DMS79 treated with DMSO at 0.1 percent for 48 hours (cell line): ENCODE measurements around the gene TMEM218.

ENCODE experiments used
- DNase-seq: peaks from one replicate; lab custom pipeline; 2025; lab: John Stamatoyannopoulos, UW

TMEM218 gene

DNA sequence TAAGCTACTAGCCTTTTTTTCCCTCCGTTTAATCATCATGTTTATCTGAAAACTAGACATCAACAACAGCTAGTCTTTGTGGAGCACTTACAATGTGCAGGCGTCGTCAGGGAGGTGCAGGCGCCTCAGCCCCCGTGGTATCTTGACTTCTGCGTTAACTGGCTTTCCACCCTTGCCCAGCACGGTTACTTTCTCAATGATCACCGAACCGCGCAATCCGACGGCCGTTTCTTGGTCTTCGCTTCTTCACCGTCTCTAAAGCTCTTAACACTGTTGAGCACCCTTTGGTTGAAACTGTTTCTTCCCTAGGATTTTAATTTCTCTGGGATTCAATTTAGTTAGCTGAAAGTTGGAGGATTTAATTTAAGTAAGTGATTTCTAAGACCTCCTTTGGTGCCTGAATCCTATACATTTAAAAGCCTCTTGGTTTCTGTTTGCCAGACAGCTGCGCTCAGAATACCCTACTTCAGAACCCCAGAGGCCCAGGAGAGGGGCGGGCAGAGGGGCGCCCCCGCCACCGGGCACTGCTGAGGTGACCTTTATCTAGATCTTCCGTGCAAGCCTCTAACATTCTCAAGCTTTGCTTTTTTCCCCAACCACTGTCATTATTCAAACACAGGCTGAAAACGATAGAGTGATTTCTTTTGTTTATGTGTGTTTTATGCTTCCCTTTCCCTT is 18.0 kb upstream of the TMEM218 start:
- DNase-seq, result peak; percentile 38

DNA sequence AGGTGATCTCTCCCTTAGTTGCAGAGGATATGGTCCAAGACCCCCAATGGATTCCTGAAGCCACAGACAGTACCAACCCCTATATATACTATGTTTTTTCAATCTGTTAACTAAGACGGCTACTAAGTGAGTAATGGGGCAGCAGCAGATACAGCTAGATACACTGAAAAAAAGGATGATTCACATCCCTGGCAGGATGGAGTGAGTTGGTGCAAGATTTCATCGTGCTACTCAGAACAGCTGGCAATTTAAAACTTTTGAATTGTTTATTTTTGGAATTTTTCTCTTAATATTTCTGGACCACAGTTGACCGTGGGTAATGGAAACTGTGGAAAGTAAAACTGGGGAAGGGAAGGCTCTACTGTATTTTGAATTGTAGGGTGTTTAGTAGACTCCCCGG is 17.0 kb upstream of the TMEM218 start:
- DNase-seq, result no peak

- DNase-seq, result no peak
Observed at GRCh38 chr11:125124618-125124992, 13.2 kb upstream of the TMEM218 start.

GRCh38 chr11:125123947-125124617 is 12.7 kb upstream of the TMEM218 start:
- peak; percentile 66 for DNase-seq

- no peak for DNase-seq
Observed at GRCh38 chr11:125123194-125123946, 11.9 kb upstream of the TMEM218 start.

- DNase-seq, result no peak
Observed at GRCh38 chr11:125117429-125117828, 6.0 kb upstream of the TMEM218 start.

- no peak for DNase-seq
Observed at GRCh38 chr11:125114518-125114917, 3.1 kb upstream of the TMEM218 start.

GRCh38 chr11:125112208-125112604 is 780 bp upstream of the TMEM218 start:
- DNase-seq, result no peak

DNA sequence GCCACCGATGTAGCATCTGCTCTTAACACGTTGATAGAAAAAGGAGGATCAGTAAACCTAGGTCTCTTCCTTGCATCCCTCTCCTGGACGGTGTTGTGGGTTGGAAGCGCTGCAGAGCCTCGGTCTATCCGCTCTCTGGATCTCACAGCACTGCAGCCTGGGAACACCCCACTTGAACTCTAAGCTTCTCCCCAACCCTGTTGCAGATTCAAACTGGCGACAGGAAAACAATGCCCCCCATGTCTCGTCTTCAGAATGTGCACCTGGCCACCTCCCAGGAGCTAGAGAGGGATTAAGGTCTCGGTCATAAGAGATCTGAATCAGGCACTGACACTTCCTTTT is 454 bp downstream of the TMEM218 start:
- DNase-seq, result peak; percentile 77

GRCh38 chr11:125110506-125110905 is 920 bp downstream of the TMEM218 start:
- peak; percentile 24 for DNase-seq

- no peak for DNase-seq
Observed at GRCh38 chr11:125108469-125108868, 3.0 kb downstream of the TMEM218 start.

DNA sequence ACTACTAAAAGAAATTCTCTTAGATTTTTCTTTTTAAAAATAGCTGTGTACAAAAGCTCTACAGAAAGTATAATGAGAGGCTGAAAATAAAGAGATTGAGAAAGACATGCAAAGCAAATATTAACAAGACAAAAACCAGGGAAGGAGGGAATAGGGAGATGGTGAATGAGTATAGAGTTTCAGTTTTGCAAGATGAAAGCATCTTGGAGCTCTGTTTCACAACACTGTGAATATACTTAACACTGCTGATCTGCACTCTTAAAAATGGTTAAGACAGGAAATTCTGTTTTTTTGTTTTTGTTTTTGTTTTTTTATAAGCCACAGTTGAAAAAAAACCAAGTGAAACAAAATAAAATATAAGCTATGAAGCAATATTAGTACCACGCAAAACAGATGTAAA is 5.5 kb downstream of the TMEM218 start:
- DNase-seq, result no peak

GRCh38 chr11:125102510-125102909 is 8.9 kb downstream of the TMEM218 start:
- no peak for DNase-seq

DNA sequence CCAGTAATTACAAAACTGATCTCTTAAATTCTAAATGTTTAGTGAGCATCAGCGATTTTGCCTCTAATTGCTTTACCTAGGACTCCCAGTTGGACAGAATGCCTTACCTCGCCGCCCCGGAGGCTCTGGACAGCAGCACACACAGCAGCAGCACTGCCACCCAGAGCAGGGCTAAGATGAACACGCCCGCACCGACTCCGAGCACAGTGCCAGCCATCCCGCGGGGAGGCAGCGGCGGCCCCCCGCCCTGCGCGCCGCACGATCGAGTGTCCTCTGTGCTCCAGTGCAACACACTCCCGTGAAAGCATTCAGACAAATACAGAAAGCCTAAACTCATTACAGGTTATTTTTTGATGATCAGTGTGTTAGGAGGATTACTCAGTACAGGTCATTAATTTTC is 9.4 kb downstream of the TMEM218 start:
- no peak for DNase-seq

DNA sequence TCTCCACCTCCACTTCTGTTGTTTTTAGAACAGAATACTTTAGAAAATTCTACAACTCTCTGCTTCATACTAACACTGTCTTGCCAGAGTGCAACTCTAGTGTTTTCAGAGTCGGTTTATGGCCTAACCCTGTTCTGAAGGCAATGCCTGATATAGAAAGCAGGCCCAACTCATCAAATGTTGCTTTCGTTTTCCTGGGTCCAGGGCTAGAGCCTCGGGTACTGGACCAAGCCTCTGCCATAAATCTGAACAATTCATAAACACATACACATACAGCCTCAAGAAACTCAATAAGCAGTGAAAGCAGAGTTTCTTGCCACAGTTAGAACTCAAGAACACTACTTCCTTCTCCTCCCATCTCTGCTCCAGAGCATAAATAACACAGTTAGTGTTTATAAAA is 9.8 kb downstream of the TMEM218 start:
- DNase-seq, result no peak

- no peak for DNase-seq
Observed at GRCh38 chr11:125100136-125100535, 11.3 kb downstream of the TMEM218 start.

DNA sequence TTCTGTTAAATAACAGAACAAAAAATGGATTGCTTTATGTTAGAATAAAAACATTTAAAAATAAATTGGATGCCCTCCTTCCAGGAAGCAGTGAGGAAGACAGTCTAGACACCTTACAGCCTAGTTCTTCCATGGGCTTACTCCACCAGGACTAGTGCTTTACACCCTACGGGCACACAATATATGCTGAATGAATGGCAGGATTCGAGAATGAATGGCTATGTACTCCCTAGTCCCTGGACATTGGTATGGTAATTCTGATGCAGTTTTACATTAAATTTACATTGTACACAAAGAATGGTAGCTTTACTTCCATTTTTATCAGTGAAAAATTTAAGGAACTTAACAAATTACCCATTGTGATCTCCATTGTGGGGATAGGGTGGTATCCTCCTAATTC is 16.7 kb downstream of the TMEM218 start:
- no peak for DNase-seq

DNA sequence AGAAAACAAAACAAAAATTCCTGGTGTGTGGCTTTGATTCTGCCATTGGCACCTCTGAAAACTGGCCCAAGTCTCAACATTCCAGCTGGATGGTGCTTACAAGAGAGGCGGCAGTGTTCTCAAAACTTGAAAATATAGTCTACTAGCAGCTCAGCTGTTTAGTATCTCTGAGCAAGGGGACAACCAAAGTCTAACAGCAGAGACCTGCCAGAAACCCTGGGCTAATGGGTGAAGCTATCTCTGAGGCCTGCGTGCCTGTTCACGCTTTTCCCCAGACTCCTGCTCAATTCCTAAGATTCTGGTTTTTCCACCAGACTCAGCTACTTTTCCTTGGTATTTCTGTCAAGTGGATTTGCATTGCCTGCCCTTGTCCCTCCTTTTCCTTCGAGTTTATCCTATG is 17.9 kb downstream of the TMEM218 start:
- DNase-seq, result no peak

DNA sequence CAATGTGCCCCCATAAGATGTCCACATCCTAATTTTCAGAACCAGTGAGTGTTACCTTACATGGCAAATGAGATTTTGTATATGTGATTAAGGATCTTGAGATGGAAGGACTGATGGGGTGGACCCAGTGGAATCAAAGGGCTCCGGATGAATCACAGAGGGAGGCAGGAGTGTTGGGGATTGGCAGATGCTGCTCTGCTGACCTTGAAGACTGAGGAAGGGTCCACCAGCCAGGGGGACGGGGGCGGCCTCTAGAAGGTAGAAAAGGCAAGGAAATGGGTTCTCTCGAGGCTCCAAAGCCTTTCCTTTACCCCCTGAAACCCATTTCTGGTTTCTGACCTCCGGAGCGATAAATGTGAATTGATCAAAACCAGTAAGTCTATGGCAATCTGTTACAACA is 18.8 kb downstream of the TMEM218 start:
- DNase-seq, result no peak

DNA sequence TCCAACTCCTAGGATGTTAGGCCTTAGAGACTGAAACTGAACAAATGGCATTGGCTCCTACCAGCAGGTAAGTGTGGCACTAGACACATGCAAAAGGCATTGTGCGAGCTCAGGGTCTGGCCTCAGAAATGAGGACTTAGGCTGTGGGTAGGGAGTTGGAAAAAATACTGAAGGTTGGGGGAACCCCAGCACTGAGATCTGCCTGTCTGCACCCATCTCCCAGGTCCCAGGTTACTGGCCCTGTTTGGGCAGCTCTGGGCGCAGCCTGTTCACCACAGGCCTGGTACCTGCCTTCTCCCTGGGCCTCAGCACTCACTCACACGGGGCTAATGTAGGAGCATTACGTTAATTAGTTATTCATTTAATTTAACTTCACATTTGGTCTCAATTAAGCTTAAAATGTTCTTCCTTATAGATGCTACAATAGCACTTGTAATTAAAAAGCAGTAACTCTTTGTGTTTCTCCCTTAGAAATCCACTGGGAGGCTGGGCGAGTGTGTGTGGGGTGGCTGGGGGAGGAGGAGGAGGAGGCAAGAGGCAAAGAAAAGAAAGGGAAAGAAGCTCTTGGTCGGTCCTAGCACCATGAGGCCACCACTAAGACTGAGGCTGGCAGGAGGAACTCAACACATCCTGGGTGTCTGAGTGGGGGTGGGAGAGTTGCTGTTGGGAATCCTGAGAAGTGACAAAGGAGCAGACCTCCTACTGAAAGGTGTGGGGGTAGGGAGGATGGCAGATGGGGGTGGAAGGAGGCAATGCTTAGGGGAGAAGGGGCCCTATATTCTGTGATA is 19.4 kb downstream of the TMEM218 start:
- no peak for DNase-seq

DNA sequence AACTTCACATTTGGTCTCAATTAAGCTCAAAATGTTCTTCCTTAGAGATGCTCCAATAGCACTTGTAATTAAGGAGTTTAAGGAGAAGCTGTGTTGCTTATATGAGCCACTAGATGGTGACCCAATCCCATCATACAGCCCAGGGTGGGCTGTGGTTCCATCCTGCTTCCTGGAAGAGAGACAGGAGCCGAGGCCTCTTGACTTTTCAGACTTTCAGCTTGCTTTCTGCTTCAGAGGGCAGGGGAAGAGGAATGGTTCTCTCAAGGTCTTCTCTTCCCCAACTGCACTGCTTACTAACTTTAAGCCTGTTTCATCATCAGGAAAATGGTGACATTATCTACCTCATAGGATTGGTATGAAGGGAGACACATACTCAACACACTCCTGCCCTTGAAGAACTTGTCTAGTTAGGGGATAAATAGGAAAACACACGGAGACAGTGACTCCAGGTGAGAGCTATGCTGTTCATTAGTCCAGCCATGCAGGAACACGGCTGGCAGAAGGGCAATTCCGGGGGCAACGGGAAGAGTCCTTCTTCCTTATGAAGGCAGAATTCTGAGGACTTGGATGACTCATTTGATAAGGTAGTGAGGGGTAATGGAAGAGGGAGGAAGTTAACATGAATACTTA is 20.1 kb downstream of the TMEM218 start:
- peak; percentile 71 for DNase-seq

GRCh38 chr11:125090816-125091215 is 20.6 kb downstream of the TMEM218 start:
- no peak for DNase-seq
